DLD1 (cell line): ENCODE measurements around the gene CCDC33.

Source experiments
- in situ Hi-C: cut with HindIII; loops from 2 replicates; pipeline ENCODE4 v1.10.0; 2017; ENCODE audit warnings: low sequenced_read_pairs

Gene CCDC33

DNA sequence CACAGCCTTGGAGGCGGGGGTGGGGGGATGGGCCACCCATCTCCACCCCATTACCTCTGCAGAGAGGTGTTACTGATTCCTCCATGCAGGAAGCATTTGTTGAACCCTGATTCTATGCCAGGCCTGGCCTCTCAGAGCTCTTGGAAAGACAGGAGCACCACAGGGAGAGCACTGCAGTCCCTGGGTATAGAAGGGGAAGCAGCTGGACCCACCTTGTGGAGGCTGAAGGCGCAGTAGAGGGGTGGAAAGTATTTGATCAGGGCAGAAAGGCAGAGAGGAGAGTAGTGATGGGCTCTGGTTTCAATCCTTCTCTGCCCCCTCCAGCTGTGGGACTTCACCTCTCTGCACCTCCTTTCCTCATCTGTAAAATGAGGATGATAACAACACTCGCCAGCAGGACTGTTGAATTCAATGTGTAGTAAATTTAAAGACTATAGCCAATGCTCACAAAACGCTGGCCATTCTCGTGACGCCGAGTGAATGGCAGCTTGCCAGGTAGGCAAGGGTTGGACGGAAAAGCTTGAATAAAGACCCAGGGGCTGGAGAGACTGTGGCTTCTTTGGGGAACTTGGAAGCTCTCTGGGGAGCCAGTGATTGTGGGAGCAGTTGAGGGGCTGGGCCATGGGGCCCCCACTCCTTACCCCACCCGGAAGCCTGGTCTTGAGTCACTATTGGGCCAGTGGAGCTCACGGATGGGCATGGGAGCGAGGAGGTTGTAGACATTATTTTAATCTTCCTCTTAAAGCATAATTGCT lies 8.0 kb upstream of the CCDC33 start:
- in situ Hi-C loops, result no loop called here

DNA sequence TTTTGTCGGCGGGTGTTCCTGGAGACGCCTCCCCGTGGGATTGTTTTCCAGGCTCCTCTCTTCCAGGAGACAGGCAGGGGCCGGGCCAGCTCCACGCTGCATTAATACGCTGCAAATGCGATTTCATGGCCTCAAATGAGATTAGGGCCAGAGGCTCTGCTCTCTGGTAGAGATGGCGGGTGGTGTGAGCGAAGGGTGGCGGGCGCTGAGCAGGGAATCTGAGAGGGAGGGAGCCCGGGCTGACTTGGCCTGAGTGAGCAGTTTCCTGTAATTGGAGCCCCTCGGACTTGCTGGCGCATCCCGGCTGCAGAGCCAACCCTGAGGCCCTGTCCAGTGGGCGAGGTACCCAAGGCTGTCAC lies 7.4 kb upstream of the CCDC33 start:
- in situ Hi-C loops, result no loop called here

DNA sequence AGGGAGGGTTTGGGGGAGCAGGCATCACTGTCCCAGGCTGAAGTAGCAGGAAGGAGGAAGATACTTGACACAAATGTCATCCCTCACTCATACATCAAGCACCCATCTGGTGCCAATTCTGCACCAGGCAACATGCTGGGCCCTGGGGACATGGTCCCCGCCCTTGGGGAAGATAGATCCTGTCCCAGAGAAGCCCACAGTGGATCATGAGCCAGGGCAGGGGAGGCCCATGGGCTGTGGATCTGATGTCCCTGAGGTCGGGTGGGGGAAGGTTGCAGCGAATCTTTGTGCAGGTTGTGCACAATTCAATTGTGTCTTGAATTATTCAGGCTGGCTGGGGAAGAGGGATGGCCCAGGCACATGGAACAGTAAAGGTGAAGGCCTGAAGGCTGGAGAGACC lies 6.4 kb upstream of the CCDC33 start:
- in situ Hi-C loops, result no loop called here

- in situ Hi-C loops, result no loop called here
Measured at GRCh38 chr15:74231475-74231874, 4.7 kb upstream of the CCDC33 start.

DNA sequence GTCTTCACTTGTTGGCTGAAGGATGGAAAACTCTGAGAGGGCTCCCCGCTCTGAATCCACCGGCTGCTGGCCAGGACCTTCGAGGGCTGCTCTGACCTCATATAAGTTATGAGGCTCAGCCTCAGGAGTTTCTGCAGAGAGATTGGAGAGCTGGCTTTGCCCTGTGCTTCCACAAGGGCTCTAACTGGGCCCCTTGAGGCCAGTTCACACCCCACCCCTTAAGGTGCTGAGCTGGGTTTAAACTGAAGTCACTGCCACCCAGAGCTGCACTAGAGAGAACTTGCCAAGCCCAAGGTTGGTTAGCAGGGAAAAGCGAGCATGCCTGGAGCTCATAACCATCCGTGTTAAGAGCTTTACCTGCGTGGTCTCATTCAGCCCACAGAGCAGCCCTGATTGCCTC lies 2.8 kb upstream of the CCDC33 start:
- in situ Hi-C loops, result no loop called here

GRCh38 chr15:74233851-74234597 lies 2.1 kb upstream of the CCDC33 start:
- in situ Hi-C loops, result no loop called here

DNA sequence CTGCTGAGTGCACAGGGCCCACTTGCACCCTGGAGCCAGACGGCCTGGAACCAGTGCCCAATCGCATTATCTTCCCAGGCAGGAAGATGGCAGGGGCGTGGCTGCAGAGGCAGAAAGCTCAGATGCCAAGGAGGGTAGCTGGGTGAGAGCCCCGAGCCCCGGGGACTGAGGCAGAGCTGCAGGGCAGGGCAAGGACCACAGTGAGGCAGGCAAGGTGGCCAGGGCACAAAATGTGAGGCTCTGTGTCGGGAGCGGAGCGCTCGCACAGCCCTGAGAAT lies 1.6 kb upstream of the CCDC33 start:
- in situ Hi-C loops, result no loop called here

- in situ Hi-C loops, result no loop called here
Measured at GRCh38 chr15:74239051-74239705, 3.1 kb downstream of the CCDC33 start.

DNA sequence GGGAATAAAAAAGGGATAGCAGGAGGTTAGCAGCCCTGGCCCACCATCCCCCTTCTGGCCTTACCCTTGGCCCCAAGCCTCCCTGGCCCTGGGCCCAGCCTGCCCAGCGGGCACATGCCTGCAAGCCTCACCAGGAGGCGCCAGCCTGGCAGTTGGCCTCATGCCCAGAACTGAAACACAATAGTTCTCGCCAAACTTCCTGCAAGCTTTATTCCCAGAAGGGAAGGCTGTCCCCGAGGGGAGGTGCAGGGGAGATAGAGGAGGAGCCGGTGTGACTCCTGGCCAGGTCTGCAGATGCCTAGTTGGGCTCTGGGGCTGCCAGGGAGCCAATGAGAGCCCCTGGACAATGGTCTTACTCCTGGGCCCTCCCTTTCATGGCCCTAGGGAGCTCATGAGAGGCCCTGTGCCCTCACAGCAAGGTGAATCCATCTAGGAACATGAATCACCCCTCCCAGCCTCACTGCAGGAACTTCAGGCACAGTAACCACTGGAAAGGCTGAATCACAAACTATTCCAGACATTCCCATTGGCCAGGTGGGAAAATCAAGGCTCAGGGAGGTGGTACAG lies 4.0 kb downstream of the CCDC33 start:
- in situ Hi-C loops, result loop anchor here (5.0 kb wide), 1 partner anchor 48 kb away; no protein-coding TSS in a partner anchor

DNA sequence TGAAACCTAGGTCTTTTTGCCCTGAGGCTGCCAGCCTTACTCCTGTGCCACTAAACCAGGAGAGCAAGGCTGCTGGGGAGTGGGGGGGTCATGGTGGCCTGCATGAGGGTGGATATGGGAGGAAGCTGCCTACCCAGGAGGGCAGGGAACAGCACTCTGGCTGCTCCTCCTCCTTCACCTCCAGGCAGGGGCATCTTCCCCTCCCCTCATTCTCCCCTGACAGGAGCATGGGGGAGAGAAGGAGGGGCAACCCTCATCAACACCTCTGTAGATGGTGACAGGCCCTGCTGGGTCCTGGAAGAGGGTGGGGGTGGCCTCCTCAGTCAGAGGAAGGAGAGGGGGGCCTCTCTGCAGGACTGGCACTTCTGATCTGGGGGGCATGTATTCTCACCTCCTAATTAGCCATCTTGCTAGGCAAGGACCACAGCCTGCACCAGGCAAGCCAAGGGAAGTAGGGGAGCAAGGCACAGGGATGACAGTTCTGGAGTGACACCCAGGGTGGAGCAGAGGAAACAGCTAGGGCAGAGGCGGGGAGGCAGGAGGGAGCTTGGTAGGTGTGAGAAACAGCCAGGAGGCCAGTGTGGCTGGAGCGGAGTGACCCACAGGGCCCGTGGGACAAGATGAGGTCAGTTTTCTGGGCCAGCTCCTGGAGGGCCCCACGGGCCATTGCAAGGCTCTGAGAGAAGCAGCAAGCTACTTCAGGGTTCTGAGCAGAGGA lies 4.9 kb downstream of the CCDC33 start:
- in situ Hi-C loops, result loop anchor here (5.0 kb wide), 1 partner anchor 49 kb away; no protein-coding TSS in a partner anchor

DNA sequence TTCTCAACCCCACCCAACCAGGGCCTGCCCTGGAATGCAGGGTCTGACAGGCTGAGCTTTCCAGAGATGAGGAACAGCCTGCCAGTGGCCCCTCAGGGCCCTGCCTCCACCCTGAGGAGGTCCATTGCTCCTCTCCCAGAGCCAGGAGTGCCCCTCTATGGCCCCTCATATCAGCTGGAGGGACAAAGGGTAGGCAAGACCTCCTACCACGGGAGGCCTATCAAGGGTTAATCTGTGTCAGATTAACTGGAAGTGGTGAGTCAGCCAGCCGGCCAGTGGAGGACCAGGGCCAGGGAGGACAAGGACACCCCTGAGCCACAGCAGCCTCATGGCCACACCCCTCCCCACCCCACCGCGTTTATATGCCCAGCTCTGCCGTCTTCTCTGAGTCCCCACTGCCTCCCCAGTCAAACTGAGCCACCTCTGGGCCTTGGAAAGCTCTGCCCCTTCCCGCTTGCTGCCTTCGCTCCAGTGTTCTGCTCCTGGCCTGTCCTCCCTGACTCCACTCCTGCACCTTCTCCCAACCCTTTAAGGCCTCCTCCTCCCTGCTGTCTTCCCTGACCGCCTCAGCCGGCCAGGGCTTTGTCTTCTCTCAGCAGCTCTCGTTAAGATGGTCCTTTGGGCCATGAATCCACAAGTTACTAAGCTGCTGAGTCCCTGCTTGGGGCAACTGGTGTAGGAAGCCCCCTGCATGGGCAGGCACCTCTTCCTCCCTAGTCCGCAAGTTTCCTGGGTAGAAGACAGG lies 6.5 kb downstream of the CCDC33 start:
- in situ Hi-C loops, result loop anchor here (5.0 kb wide), 1 partner anchor 50 kb away; no protein-coding TSS in a partner anchor

DNA sequence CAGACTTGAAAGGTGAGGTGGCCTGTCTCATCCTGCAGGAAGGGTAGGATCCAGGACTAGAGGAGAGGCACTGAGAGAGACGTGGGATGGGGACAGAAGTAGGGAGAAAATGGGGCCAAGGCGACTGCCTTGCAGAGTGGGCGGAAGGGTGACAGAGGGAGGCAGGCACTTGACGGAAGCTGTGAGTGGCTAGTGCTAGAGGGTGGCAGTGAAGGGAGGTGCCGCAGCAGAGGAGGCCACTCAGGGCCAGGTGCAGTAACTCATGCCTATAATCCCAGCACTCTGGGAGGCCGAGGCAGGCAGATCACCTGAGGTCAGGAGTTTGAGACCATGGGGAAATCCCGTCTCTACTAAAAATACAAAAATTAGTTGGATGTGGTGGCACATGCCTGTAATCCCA lies 7.3 kb downstream of the CCDC33 start:
- in situ Hi-C loops, result loop anchor here (5.0 kb wide), 1 partner anchor 51 kb away; no protein-coding TSS in a partner anchor

- in situ Hi-C loops, result loop anchor here (5.0 kb wide), 1 partner anchor 53 kb away; no protein-coding TSS in a partner anchor
Measured at GRCh38 chr15:74244822-74245341, 8.8 kb downstream of the CCDC33 start.

- in situ Hi-C loops, result no loop called here
Measured at GRCh38 chr15:74245342-74245931, 9.3 kb downstream of the CCDC33 start.

DNA sequence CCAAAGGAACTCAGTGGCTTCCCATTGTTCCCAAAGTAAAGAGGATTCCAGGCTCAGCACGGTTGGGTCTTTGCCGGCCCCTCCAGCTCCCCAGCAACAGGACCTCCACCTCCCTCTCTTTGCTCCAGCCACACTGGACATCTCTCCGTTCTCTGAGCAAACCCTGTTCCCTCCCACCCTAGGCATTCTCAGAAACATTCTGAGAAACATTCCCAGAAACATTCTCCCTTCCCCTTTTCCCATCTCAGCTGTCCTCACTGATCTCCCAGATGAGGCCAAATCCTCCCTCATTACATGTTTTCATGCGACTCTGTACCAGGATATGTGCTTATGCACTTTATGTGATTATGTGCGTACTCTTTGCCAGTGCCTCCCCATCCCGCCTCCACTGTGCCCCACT lies 14.1 kb downstream of the CCDC33 start:
- in situ Hi-C loops, result no loop called here

DNA sequence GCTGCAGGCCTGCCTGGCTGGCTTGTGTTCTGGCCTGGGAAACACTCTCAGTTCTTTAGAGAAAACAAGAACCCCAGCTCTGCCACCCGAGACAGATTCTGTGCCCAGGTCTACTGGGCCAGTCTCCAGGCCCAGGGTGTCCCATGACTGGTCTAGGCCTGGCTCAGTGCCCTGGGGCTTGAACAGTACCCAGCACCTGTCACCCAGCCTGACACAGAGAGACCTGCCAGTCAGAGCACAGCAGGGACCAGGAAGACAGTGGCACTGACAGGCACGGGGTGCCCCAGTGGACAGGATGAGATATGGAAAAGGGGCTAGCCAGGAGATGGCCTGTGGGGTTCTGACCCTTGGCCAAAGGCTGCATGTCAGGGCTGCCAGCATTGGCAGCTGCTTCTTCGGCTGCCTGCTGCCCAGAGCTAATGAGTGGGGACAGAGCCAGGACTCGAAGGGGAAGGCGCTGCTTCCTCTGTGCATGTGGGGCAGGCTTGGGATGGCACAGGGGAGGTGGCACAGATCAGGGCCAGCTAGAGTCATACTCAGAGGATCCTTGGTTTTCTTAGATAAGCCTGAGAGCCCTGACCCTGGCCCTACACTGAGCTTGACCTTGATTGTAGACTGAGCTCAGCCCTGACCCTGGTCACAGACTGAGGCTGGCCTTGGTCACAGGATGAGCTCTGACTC lies 15.1 kb downstream of the CCDC33 start:
- in situ Hi-C loops, result no loop called here

DNA sequence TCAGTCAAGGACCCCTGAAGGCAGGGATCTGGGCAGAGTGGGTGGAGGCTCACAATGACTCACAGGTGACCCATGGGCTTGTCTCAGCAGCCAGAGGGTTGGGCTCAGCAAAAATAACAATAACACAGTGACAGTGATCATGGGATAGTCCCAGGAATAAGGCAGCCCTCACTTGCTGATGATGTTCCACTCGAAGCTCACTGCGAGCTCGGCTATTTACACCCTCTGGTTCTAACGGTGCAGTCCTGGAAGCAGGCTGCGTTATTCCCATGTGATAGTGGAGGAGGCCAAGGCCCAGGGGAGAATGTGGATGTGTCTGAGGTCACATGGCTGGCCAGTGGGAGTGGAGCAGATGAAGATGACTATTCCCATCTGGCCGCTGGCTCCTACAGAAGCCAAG lies 16.2 kb downstream of the CCDC33 start:
- in situ Hi-C loops, result no loop called here

DNA sequence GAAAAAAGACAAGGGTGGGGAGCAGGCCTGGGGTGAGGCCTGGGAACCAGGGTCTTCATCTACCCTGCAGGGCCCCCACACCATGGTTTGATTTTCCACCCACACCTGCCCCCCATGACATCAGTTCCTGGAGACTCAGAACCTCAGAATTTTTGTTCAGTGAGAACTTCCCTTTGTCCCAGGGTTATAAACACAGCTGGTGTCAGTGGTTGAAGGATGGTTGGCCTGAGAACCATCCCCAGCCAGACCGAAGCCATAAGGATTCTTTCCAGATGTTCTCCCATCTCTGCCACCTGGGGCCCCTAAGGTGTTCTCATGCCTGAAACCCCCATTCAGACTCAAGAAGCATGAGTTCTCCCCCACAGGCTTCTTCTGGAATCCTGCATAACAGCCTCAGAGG lies 16.6 kb downstream of the CCDC33 start:
- in situ Hi-C loops, result no loop called here
